ENCODE results near the gene NKX2-8.

Gene NKX2-8

GRCh38 chr14:36582011-36582873, at the start of gene NKX2-8:
Gene NKX2-8, minus strand, starts transcription at chr14:36582614. Its CDS starts 225 bp downstream, at chr14:36582389.
- CTCF ChIA-PET, result interaction anchor here (0.6 to 1.1 kb wide), 4 partner anchors 23 to 649 kb away, joined by 3 to 4 read pairs (median 3); no protein-coding TSS in a partner anchor
- TF ChIP-seq L3MBTL2 (conservative IDR thresholded peaks at IDR 0.05) (peak; percentile 52; the same call in 1 of the 2 replicates), FOXM1 (IDR thresholded peaks at IDR 0.05; ENCODE audit: borderline replicate concordance) (no peak)
- DNase-seq (ENCODE audit: extremely low spot score), result peak; percentile 49
- POLR2A ChIA-PET, result interaction anchor here (0.9 to 1.4 kb wide), 3 partner anchors 10 to 44 kb away, joined by 3 to 5 read pairs (median 3); no protein-coding TSS in a partner anchor

GRCh38 chr14:36627981-36628380, 45.6 kb upstream of the NKX2-8 start:
- TF ChIP-seq FOXA1 (IDR thresholded peaks at IDR 0.05) (no peak), ARNT (IDR thresholded peaks at IDR 0.05) (no peak), PKNOX1 (IDR thresholded peaks at IDR 0.05) (no peak), HDGF (IDR thresholded peaks at IDR 0.05; ENCODE audit: borderline replicate concordance) (no peak), TARDBP (IDR thresholded peaks at IDR 0.05) (no peak), SUZ12 (IDR thresholded peaks at IDR 0.05) (no peak), L3MBTL2 (conservative IDR thresholded peaks at IDR 0.05) (no peak), ELF4 (IDR thresholded peaks at IDR 0.05) (no peak), FOXM1 (IDR thresholded peaks at IDR 0.05; ENCODE audit: borderline replicate concordance) (no peak), FOXK2 (IDR thresholded peaks at IDR 0.05) (no peak), NFRKB (IDR thresholded peaks at IDR 0.05) (no peak), SP1 (IDR thresholded peaks at IDR 0.05) (no peak), ZNF384 (IDR thresholded peaks at IDR 0.05) (no peak), CTBP1 (IDR thresholded peaks at IDR 0.05; ENCODE audit: borderline replicate concordance) (no peak), LEF1 (IDR thresholded peaks at IDR 0.05; ENCODE audit: borderline replicate concordance) (no peak), BHLHE40 (IDR thresholded peaks at IDR 0.05; ENCODE audit: borderline replicate concordance) (no peak)
- no peak for DNase-seq (ENCODE audit: extremely low spot score)
- ChIA-PET CTCF (no interaction called here), POLR2A (no interaction called here)

GRCh38 chr14:36626151-36626550, 43.7 kb upstream of the NKX2-8 start:
- no peak for DNase-seq (ENCODE audit: extremely low spot score)
- ChIA-PET CTCF (interaction anchor here (1.3 kb wide), 1 partner anchor 20 kb away, joined by 4 read pairs; no protein-coding TSS in a partner anchor), POLR2A (no interaction called here)
- no peak for TF ChIP-seq ZNF384 (IDR thresholded peaks at IDR 0.05)
- no peak for TF ChIP-seq FOXA1 (IDR thresholded peaks at IDR 0.05)
- no peak for TF ChIP-seq FOXM1 (IDR thresholded peaks at IDR 0.05; ENCODE audit: borderline replicate concordance)
- TF ChIP-seq PKNOX1 (IDR thresholded peaks at IDR 0.05), result no peak
- no peak for TF ChIP-seq L3MBTL2 (conservative IDR thresholded peaks at IDR 0.05)
- no peak for TF ChIP-seq ARNT (IDR thresholded peaks at IDR 0.05)
- no peak for TF ChIP-seq TARDBP (IDR thresholded peaks at IDR 0.05)
- TF ChIP-seq BHLHE40 (IDR thresholded peaks at IDR 0.05; ENCODE audit: borderline replicate concordance), result no peak
- TF ChIP-seq HDGF (IDR thresholded peaks at IDR 0.05; ENCODE audit: borderline replicate concordance), result no peak
- TF ChIP-seq FOXK2 (IDR thresholded peaks at IDR 0.05), result no peak
- TF ChIP-seq CTBP1 (IDR thresholded peaks at IDR 0.05; ENCODE audit: borderline replicate concordance), result no peak
- no peak for TF ChIP-seq SUZ12 (IDR thresholded peaks at IDR 0.05)
- TF ChIP-seq NFRKB (IDR thresholded peaks at IDR 0.05), result no peak
- no peak for TF ChIP-seq ELF4 (IDR thresholded peaks at IDR 0.05)
- no peak for TF ChIP-seq LEF1 (IDR thresholded peaks at IDR 0.05; ENCODE audit: borderline replicate concordance)

GRCh38 chr14:36625436-36625835, 43.0 kb upstream of the NKX2-8 start:
- ChIA-PET CTCF (interaction anchor here (0.6 kb wide), 1 partner anchor 518 kb away, joined by 4 read pairs; no protein-coding TSS in a partner anchor), POLR2A (no interaction called here)
- DNase-seq (ENCODE audit: extremely low spot score), result no peak
- TF ChIP-seq LEF1 (IDR thresholded peaks at IDR 0.05; ENCODE audit: borderline replicate concordance), result no peak
- TF ChIP-seq CTBP1 (IDR thresholded peaks at IDR 0.05; ENCODE audit: borderline replicate concordance), result no peak
- TF ChIP-seq FOXK2 (IDR thresholded peaks at IDR 0.05), result no peak
- TF ChIP-seq ELF4 (IDR thresholded peaks at IDR 0.05), result no peak
- TF ChIP-seq PKNOX1 (IDR thresholded peaks at IDR 0.05), result no peak
- no peak for TF ChIP-seq NFRKB (IDR thresholded peaks at IDR 0.05)
- no peak for TF ChIP-seq ZNF384 (IDR thresholded peaks at IDR 0.05)
- no peak for TF ChIP-seq SUZ12 (IDR thresholded peaks at IDR 0.05)
- no peak for TF ChIP-seq HDGF (IDR thresholded peaks at IDR 0.05; ENCODE audit: borderline replicate concordance)
- no peak for TF ChIP-seq FOXA1 (IDR thresholded peaks at IDR 0.05)
- no peak for TF ChIP-seq SP1 (IDR thresholded peaks at IDR 0.05)
- no peak for TF ChIP-seq TARDBP (IDR thresholded peaks at IDR 0.05)
- TF ChIP-seq FOXM1 (IDR thresholded peaks at IDR 0.05; ENCODE audit: borderline replicate concordance), result no peak
- no peak for TF ChIP-seq ARNT (IDR thresholded peaks at IDR 0.05)
- TF ChIP-seq L3MBTL2 (conservative IDR thresholded peaks at IDR 0.05), result no peak
- TF ChIP-seq BHLHE40 (IDR thresholded peaks at IDR 0.05; ENCODE audit: borderline replicate concordance), result no peak

- ChIA-PET POLR2A (no interaction called here), CTCF (interaction anchor here (0.6 kb wide), 1 partner anchor 518 kb away, joined by 4 read pairs; no protein-coding TSS in a partner anchor)
- DNase-seq (ENCODE audit: extremely low spot score), result no peak
- no peak for TF ChIP-seq ARNT (IDR thresholded peaks at IDR 0.05)
- TF ChIP-seq FOXM1 (IDR thresholded peaks at IDR 0.05; ENCODE audit: borderline replicate concordance), result no peak
- TF ChIP-seq PKNOX1 (IDR thresholded peaks at IDR 0.05), result no peak
- no peak for TF ChIP-seq SUZ12 (IDR thresholded peaks at IDR 0.05)
- TF ChIP-seq ZNF384 (IDR thresholded peaks at IDR 0.05), result no peak
- no peak for TF ChIP-seq NFRKB (IDR thresholded peaks at IDR 0.05)
Measured at GRCh38 chr14:36625014-36625413, 42.6 kb upstream of the NKX2-8 start.

All from HEK293T (cell line).